Kidney (tissue), 14 donors: ENCODE data around the gene C22orf23. TPM values are rescaled to one million over a fixed set of nuclear protein-coding genes. Genes with fewer than 3 reads are reported as not detected.
A peak's percentile ranks its signal among the peaks of the same experiment; 100 is the strongest.

ENCODE experiments used
- DNase-seq, 5 donors: peaks; one replicate each; pipeline ENCODE4 v3.0.0-alpha.2; 2013 to 2020
- FAIRE-seq: peaks from 2 replicates; lab custom pipeline; 2012; peaks lifted over from hg19 to GRCh38; lab: Jason Lieb, UNC
- H3K27ac ChIP-seq, 2 donors: one replicate each; pipeline ENCODE4 v1.7.0; 2013; ENCODE audit warnings: low read depth in 2 of 2, low read length in 2 of 2, inconsistent platforms in 1 of 2
- H3K27me3 ChIP-seq: one replicate; pipeline ENCODE4 v1.7.1; 2013; ENCODE audit warnings: low read length, inconsistent platforms; ENCODE audit not compliant: control insufficient read depth, insufficient read depth
- H3K36me3 ChIP-seq, 3 donors: one replicate each; pipeline versions ENCODE4 v1.7.0 to v1.7.1; 2013; ENCODE audit warnings: low read length in 3 of 3, control low read depth in 1 of 3, inconsistent platforms in 1 of 3; ENCODE audit not compliant: insufficient read depth in 3 of 3, control insufficient read depth in 2 of 3
- H3K4me1 ChIP-seq, 3 donors: one replicate each; pipeline versions ENCODE4 v1.7.0 to v1.7.1; 2013; ENCODE audit warnings: low read length in 3 of 3, inconsistent platforms in 1 of 3, low read depth in 1 of 3; ENCODE audit not compliant: control insufficient read depth in 2 of 3, insufficient read depth in 2 of 3
- H3K4me3 ChIP-seq, 3 donors: one replicate each; pipeline versions ENCODE4 v1.7.0 to v1.8.1; 2013; ENCODE audit warnings: low read length in 3 of 3, control low read depth in 1 of 3, inconsistent platforms in 1 of 3
- H3K9ac ChIP-seq, 3 donors: one replicate each; pipeline versions ENCODE4 v1.7.0 to v1.7.1; 2013; ENCODE audit warnings: low read length in 3 of 3, control low read depth in 1 of 3, inconsistent platforms in 1 of 3
- H3K9me3 ChIP-seq, 3 donors: one replicate each; pipeline versions ENCODE4 v1.7.0 to v1.7.1; 2013; ENCODE audit warnings: low read length in 3 of 3, control low read depth in 1 of 3, inconsistent platforms in 1 of 3; ENCODE audit not compliant: control insufficient read depth in 2 of 3, insufficient read depth in 1 of 3
- intact Hi-C: fragments of 100-400 bp; cut with DNase I; formaldehyde crosslinking; loops from one replicate; pipeline ENCODE4 v1.11.1; 2022
- polyA plus RNA-seq: library from polyadenylated mRNA; stranded (reverse); fragments of 350-450 nt; fragmentation: Illumina TruSeq; extraction: RNeasy Lipid Tissue Mini Kit (QIAGEN cat#74804); gene quantifications from one replicate; pipeline ENCODE4 v1.2.3, GENCODE V29; 2014; ENCODE audit warnings: low read depth, low replicate concordance; ENCODE audit not compliant: insufficient read depth
- total RNA-seq: library from RNA; stranded (reverse); fragmentation: NEBNext Ultra II Directional; extraction: Animal tissue kit (Norgen Biotek cat#: 25700); gene quantifications from one replicate; pipeline ENCODE4 v1.2.1, GENCODE V29; 2021
- TF ChIP-seq, protein P1 (sequence below): IDR thresholded peaks from 3 replicates; pipeline ENCODE4 v1.5.1; 2012; ENCODE audit warnings: mild to moderate bottlenecking, moderate library complexity, borderline replicate concordance; ENCODE audit not compliant: insufficient read depth; ENCODE audit errors: extremely low read depth
- donor health status: control.
- donor health status: control.
- donor health status: control.
- donor health status: control.
- donor health status: control.
- donor health status: DM: yes; HTN: yes; CAD: no.
- donor health status: Normal renal cell carcinoma (clear cell type).

Gene C22orf23
- total and polyA plus RNA-seq, 2 donors from 2014 or later: 0.57 to 1.0 TPM

DNA sequence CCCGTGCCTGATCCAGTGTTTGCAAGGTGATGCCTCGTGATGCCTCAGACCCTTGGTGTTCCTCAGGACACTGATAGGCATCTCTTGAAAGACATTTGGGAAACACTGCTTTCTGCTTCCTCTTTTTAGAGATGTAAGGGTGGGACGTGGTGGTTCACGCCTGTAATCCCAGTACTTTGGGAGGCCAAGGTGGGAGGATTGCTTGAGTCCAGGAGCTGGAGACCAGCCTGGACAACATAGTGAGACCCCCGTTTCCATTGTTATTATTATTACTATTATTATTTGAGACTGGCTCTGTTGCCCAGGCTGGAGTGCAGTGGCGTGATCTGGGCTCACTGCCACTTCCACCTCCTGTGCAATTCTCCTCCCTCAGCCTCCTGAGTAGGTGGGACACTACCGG, 37.5 kb upstream of the C22orf23 start:
- FAIRE-seq (no peak), DNase-seq (no peak)
- Histone ChIP-seq H3K4me1 (no peaks in the 10 kb centered on the region), H3K9me3 (no peaks in the 10 kb centered on the region), H3K36me3 (no peaks in the 10 kb centered on the region), H3K4me3 (no peak overlapping the region), H3K9ac (no peak overlapping the region), H3K27ac (no peak overlapping the region), H3K27me3 (no peaks in the 10 kb centered on the region)
- TF ChIP-seq, protein P1, sequence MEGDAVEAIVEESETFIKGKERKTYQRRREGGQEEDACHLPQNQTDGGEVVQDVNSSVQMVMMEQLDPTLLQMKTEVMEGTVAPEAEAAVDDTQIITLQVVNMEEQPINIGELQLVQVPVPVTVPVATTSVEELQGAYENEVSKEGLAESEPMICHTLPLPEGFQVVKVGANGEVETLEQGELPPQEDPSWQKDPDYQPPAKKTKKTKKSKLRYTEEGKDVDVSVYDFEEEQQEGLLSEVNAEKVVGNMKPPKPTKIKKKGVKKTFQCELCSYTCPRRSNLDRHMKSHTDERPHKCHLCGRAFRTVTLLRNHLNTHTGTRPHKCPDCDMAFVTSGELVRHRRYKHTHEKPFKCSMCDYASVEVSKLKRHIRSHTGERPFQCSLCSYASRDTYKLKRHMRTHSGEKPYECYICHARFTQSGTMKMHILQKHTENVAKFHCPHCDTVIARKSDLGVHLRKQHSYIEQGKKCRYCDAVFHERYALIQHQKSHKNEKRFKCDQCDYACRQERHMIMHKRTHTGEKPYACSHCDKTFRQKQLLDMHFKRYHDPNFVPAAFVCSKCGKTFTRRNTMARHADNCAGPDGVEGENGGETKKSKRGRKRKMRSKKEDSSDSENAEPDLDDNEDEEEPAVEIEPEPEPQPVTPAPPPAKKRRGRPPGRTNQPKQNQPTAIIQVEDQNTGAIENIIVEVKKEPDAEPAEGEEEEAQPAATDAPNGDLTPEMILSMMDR: no peak
- intact Hi-C loops: no loop called here

DNA sequence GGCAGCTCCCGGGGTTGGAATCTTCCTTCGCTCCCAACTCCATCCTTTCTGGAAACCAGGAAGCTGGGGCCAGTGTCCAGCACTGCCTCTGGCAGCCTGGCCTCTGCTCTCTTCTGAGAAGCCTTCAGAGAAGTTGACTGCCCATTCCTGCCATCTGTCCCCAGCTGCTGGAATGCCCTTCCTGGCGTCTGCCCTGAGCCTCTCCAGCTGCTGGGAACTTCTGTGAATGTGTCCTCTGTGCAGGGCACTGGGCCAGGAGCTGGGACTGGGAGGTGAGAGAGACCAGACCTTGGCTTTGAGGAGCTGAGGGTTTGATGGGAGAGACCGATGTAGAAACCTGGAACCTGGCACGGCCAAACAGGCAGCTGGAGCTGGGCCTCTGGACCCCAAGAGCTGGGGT, 36.9 kb upstream of the C22orf23 start:
- H3K9ac ChIP-seq: no peak overlapping the region
- H3K4me3 ChIP-seq: no peak overlapping the region
- intact Hi-C loops: no loop called here
- H3K27ac ChIP-seq: no peak overlapping the region
- H3K36me3 ChIP-seq: no peaks in the 10 kb centered on the region
- DNase-seq: peak in 1 of 5 donors; percentile 45
- no peak for FAIRE-seq
- no peaks in the 10 kb centered on the region for H3K4me1 ChIP-seq
- TF ChIP-seq, protein P1: no peak
- no peaks in the 10 kb centered on the region for H3K27me3 ChIP-seq
- H3K9me3 ChIP-seq: no peaks in the 10 kb centered on the region

DNA sequence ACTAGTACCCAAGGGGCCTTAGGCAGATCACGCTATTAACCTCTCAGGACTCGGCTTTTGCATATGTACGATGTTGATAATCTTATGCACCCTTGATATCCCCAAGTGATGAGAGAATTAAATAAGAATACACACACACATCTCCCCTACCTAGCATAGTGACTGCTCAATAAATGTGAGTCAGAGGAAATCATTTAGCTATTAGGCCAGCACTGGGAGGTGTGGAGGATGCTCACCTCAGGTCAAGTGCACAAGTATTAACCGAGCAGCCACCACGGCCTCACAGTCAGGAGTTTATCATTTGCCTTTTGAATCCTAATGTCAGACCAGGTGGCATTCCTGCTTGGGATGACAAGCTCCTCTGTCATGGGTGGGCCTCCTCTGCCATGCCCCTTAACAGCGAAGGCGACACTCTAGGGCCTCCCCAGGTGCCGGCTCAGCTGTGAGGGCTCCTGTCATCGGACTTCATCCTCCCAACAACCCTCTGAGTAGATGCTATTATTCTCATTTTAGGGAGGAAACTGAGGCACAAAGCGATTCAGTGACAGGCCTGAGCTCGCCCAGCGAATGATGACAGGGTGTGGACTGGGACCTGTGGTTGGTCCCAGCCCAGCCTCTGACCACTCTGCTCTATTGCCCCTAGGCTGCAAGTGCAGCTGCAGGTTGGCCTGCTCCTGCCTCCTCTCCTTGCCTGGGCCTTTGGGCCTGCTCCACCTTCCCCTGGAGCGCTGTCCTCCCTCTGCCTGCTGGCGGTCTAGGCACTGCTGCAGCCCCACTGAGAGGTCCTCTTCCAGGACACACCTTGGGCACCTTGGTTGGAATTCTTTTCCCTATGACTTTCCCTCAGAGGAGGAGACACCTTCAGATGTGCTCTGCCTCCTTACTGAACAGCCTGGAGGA, 36.0 kb upstream of the C22orf23 start:
- Histone ChIP-seq H3K36me3 (no peaks in the 10 kb centered on the region), H3K4me1 (no peaks in the 10 kb centered on the region), H3K9me3 (no peaks in the 10 kb centered on the region), H3K9ac (no peak overlapping the region), H3K4me3 (no peak overlapping the region), H3K27ac (no peak overlapping the region), H3K27me3 (no peaks in the 10 kb centered on the region)
- TF ChIP-seq, protein P1: no peak
- FAIRE-seq (no peak), DNase-seq (peak in 1 of 5 donors; percentile 55)
- intact Hi-C loops: no loop called here
